Measurements from ENCODE around the gene SEPTIN14.
"Not testable (repeated sequence)": the region's sequence is repeated elsewhere in the genome, so short reads cannot be mapped to it uniquely, and the experiment has no call there.

SEPTIN14 gene

GRCh38 chr7:55877308-55877707 is 14.8 kb upstream of the SEPTIN14 start:
- H3K36me3 ChIP-seq (ENCODE audit: control insufficient read depth, insufficient read depth, low read length) = no peaks in the 10 kb centered on the region
- no peaks in the 10 kb centered on the region for H3K9me3 ChIP-seq (ENCODE audit: control insufficient read depth, low read length)
- H3K4me3 ChIP-seq (ENCODE audit: insufficient read depth, low read depth, low read length) = no peak overlapping the region
- no peaks in the 10 kb centered on the region for H3K4me1 ChIP-seq (ENCODE audit: control insufficient read depth, insufficient read depth, low read length)
- 93 to 95% methylated on average over 4 of the region's 6 CpGs for WGBS, 2 experiments
- no peak overlapping the region for H3K27ac ChIP-seq (ENCODE audit: insufficient read depth, low read depth, low read length, poor library complexity, severe bottlenecking)
- H3K27me3 ChIP-seq (ENCODE audit: control insufficient read depth, insufficient read depth, low read length, poor library complexity, severe bottlenecking) = no peaks in the 10 kb centered on the region

GRCh38 chr7:55873765-55874164 is 11.2 kb upstream of the SEPTIN14 start:
- WGBS, 2 experiments = 90 to 95% methylated on average over 3 of the region's 3 CpGs
- Histone ChIP-seq H3K36me3 (ENCODE audit: control insufficient read depth, insufficient read depth, low read length) (no peaks in the 10 kb centered on the region), H3K4me3 (ENCODE audit: insufficient read depth, low read depth, low read length) (no peak overlapping the region), H3K27ac (ENCODE audit: insufficient read depth, low read depth, low read length, poor library complexity, severe bottlenecking) (no peak overlapping the region), H3K9me3 (ENCODE audit: control insufficient read depth, low read length) (no peaks in the 10 kb centered on the region), H3K4me1 (ENCODE audit: control insufficient read depth, insufficient read depth, low read length) (no peaks in the 10 kb centered on the region), H3K27me3 (ENCODE audit: control insufficient read depth, insufficient read depth, low read length, poor library complexity, severe bottlenecking) (no peaks in the 10 kb centered on the region)

- H3K4me3 ChIP-seq (ENCODE audit: insufficient read depth, low read depth, low read length) = no peak overlapping the region
- no peaks in the 10 kb centered on the region for H3K4me1 ChIP-seq (ENCODE audit: control insufficient read depth, insufficient read depth, low read length)
- no peak overlapping the region for H3K27ac ChIP-seq (ENCODE audit: insufficient read depth, low read depth, low read length, poor library complexity, severe bottlenecking)
- no peaks in the 10 kb centered on the region for H3K27me3 ChIP-seq (ENCODE audit: control insufficient read depth, insufficient read depth, low read length, poor library complexity, severe bottlenecking)
- no peaks in the 10 kb centered on the region for H3K9me3 ChIP-seq (ENCODE audit: control insufficient read depth, low read length)
- 87 to 91% methylated on average over 8 of the region's 8 CpGs for WGBS, 2 experiments
- no peaks in the 10 kb centered on the region for H3K36me3 ChIP-seq (ENCODE audit: control insufficient read depth, insufficient read depth, low read length)
These were observed 9.5 kb upstream of the SEPTIN14 start for GRCh38 chr7:55871932-55872485.

- 82 to 85% methylated on average over 6 of the region's 7 CpGs for WGBS, 2 experiments
- not testable (repeated sequence) for H3K27ac ChIP-seq (ENCODE audit: insufficient read depth, low read depth, low read length, poor library complexity, severe bottlenecking); H3K9me3 ChIP-seq (ENCODE audit: control insufficient read depth, low read length); H3K4me3 ChIP-seq (ENCODE audit: insufficient read depth, low read depth, low read length); H3K4me1 ChIP-seq (ENCODE audit: control insufficient read depth, insufficient read depth, low read length); H3K36me3 ChIP-seq (ENCODE audit: control insufficient read depth, insufficient read depth, low read length); H3K27me3 ChIP-seq (ENCODE audit: control insufficient read depth, insufficient read depth, low read length, poor library complexity, severe bottlenecking)
These were observed 6.4 kb upstream of the SEPTIN14 start for GRCh38 chr7:55868989-55869388.

- H3K36me3 ChIP-seq (ENCODE audit: control insufficient read depth, insufficient read depth, low read length); H3K4me3 ChIP-seq (ENCODE audit: insufficient read depth, low read depth, low read length): not testable (repeated sequence)
- WGBS, 2 experiments = 25 to 43% methylated on average over 1 of the region's 1 CpG
These were observed 17.4 kb downstream of the SEPTIN14 start for GRCh38 chr7:55845164-55845563.

GRCh38 chr7:55838595-55838994 is 24.0 kb downstream of the SEPTIN14 start:
- Histone ChIP-seq H3K4me1 (ENCODE audit: control insufficient read depth, insufficient read depth, low read length) (no peaks in the 10 kb centered on the region), H3K4me3 (ENCODE audit: insufficient read depth, low read depth, low read length) (no peak overlapping the region), H3K36me3 (ENCODE audit: control insufficient read depth, insufficient read depth, low read length) (no peaks in the 10 kb centered on the region), H3K27ac (ENCODE audit: insufficient read depth, low read depth, low read length, poor library complexity, severe bottlenecking) (no peak overlapping the region), H3K9me3 (ENCODE audit: control insufficient read depth, low read length) (peaks cover 3% of the 10 kb centered on the region), H3K27me3 (ENCODE audit: control insufficient read depth, insufficient read depth, low read length, poor library complexity, severe bottlenecking) (no peaks in the 10 kb centered on the region)
- 89 to 91% methylated on average over 3 to 4 of the region's 4 CpGs for WGBS, 2 experiments

More at GRCh38 chr7:55845164-55845563, 17.4 kb downstream of the SEPTIN14 start:
- not testable (repeated sequence) for H3K4me1 ChIP-seq (ENCODE audit: control insufficient read depth, insufficient read depth, low read length); H3K9me3 ChIP-seq (ENCODE audit: control insufficient read depth, low read length); H3K27ac ChIP-seq (ENCODE audit: insufficient read depth, low read depth, low read length, poor library complexity, severe bottlenecking); H3K27me3 ChIP-seq (ENCODE audit: control insufficient read depth, insufficient read depth, low read length, poor library complexity, severe bottlenecking)

GRCh38 chr7:55827577-55827976 is 35.0 kb downstream of the SEPTIN14 start:
- Histone ChIP-seq H3K27ac (ENCODE audit: insufficient read depth, low read depth, low read length, poor library complexity, severe bottlenecking) (no peak overlapping the region), H3K4me1 (ENCODE audit: control insufficient read depth, insufficient read depth, low read length) (no peaks in the 10 kb centered on the region), H3K36me3 (ENCODE audit: control insufficient read depth, insufficient read depth, low read length) (no peaks in the 10 kb centered on the region), H3K9me3 (ENCODE audit: control insufficient read depth, low read length) (no peaks in the 10 kb centered on the region), H3K27me3 (ENCODE audit: control insufficient read depth, insufficient read depth, low read length, poor library complexity, severe bottlenecking) (no peaks in the 10 kb centered on the region), H3K4me3 (ENCODE audit: insufficient read depth, low read depth, low read length) (no peak overlapping the region)
- 59 to 64% methylated on average over 1 of the region's 1 CpG for WGBS, 2 experiments

- WGBS, 2 experiments = 63 to 75% methylated on average over 1 to 2 of the region's 2 CpGs
These were observed 43.9 kb downstream of the SEPTIN14 start for GRCh38 chr7:55818686-55819085.

GRCh38 chr7:55797260-55797659 is 65.3 kb downstream of the SEPTIN14 start:
- H3K27me3 ChIP-seq (ENCODE audit: control insufficient read depth, insufficient read depth, low read length, poor library complexity, severe bottlenecking); H3K9me3 ChIP-seq (ENCODE audit: control insufficient read depth, low read length); H3K4me1 ChIP-seq (ENCODE audit: control insufficient read depth, insufficient read depth, low read length); H3K4me3 ChIP-seq (ENCODE audit: insufficient read depth, low read depth, low read length); H3K27ac ChIP-seq (ENCODE audit: insufficient read depth, low read depth, low read length, poor library complexity, severe bottlenecking); H3K36me3 ChIP-seq (ENCODE audit: control insufficient read depth, insufficient read depth, low read length): not testable (repeated sequence)
- WGBS, 2 experiments = 61 to 66% methylated on average over 1 of the region's 1 CpG

More at GRCh38 chr7:55818686-55819085, 43.9 kb downstream of the SEPTIN14 start:
- Histone ChIP-seq H3K36me3 (ENCODE audit: control insufficient read depth, insufficient read depth, low read length) (no peaks in the 10 kb centered on the region), H3K4me3 (ENCODE audit: insufficient read depth, low read depth, low read length) (no peak overlapping the region), H3K27me3 (ENCODE audit: control insufficient read depth, insufficient read depth, low read length, poor library complexity, severe bottlenecking) (no peaks in the 10 kb centered on the region), H3K9me3 (ENCODE audit: control insufficient read depth, low read length) (peaks cover 3% of the 10 kb centered on the region), H3K4me1 (ENCODE audit: control insufficient read depth, insufficient read depth, low read length) (no peaks in the 10 kb centered on the region), H3K27ac (ENCODE audit: insufficient read depth, low read depth, low read length, poor library complexity, severe bottlenecking) (no peak overlapping the region)

- Histone ChIP-seq H3K9me3 (ENCODE audit: control insufficient read depth, low read length) (no peaks in the 10 kb centered on the region), H3K4me1 (ENCODE audit: control insufficient read depth, insufficient read depth, low read length) (no peaks in the 10 kb centered on the region), H3K27ac (ENCODE audit: insufficient read depth, low read depth, low read length, poor library complexity, severe bottlenecking) (no peak overlapping the region), H3K36me3 (ENCODE audit: control insufficient read depth, insufficient read depth, low read length) (no peaks in the 10 kb centered on the region), H3K4me3 (ENCODE audit: insufficient read depth, low read depth, low read length) (no peak overlapping the region), H3K27me3 (ENCODE audit: control insufficient read depth, insufficient read depth, low read length, poor library complexity, severe bottlenecking) (no peaks in the 10 kb centered on the region)
- 89 to 91% methylated on average over 10 of the region's 10 CpGs for WGBS, 2 experiments
These were observed 68.0 kb downstream of the SEPTIN14 start for GRCh38 chr7:55794527-55794926.

- H3K27ac ChIP-seq (ENCODE audit: insufficient read depth, low read depth, low read length, poor library complexity, severe bottlenecking) = no peak overlapping the region
- WGBS, 2 experiments = 96 to 97% methylated on average over 3 of the region's 5 CpGs
- H3K9me3 ChIP-seq (ENCODE audit: control insufficient read depth, low read length) = no peaks in the 10 kb centered on the region
- H3K36me3 ChIP-seq (ENCODE audit: control insufficient read depth, insufficient read depth, low read length) = no peaks in the 10 kb centered on the region
- H3K4me1 ChIP-seq (ENCODE audit: control insufficient read depth, insufficient read depth, low read length) = no peaks in the 10 kb centered on the region
- H3K27me3 ChIP-seq (ENCODE audit: control insufficient read depth, insufficient read depth, low read length, poor library complexity, severe bottlenecking) = no peaks in the 10 kb centered on the region
- H3K4me3 ChIP-seq (ENCODE audit: insufficient read depth, low read depth, low read length) = no peak overlapping the region
These were observed 70.5 kb downstream of the SEPTIN14 start for GRCh38 chr7:55792048-55792447.
